Natural killer cell treated with Interleukin-12 subunit alpha and Interleukin-12 subunit beta and Interleukin-15 and Interleukin-18, amount 100 ng/mL, for 72 hours (primary cell): ENCODE measurements around the gene CCL11. TPM values are rescaled to one million over a fixed set of nuclear protein-coding genes. Genes with fewer than 3 reads are reported as not detected.

Experiments
- total RNA-seq, 2 donors: library from RNA; stranded (reverse); gene quantifications; one replicate each; pipeline ENCODE4 v1.2.3, GENCODE V29; 2022

Gene CCL11
- total RNA-seq, 2 donors from 2014 or later, result not detected

Other genes with a start within 250 kb of the CCL11 start
- under 1 TPM in 1 of 2 donors, not detected in 1; 0.40 TPM for gene CCL2, start 30.5 kb upstream of the CCL11 start, total RNA-seq
- gene CCL7, start 15.5 kb upstream of the CCL11 start, total RNA-seq, result not detected
- gene CCL8, start 33.7 kb downstream of the CCL11 start, total RNA-seq, result not detected
- not detected for gene CCL13, start 70.7 kb downstream of the CCL11 start, total RNA-seq
- gene CCL1, start 77.5 kb downstream of the CCL11 start, total RNA-seq, result 1 to 10 TPM; 3.5 to 4.8 TPM